Parathyroid adenoma (tissue), 2 donors: ENCODE results near the gene SLC25A21.
"Not testable (repeated sequence)": the region's sequence is repeated elsewhere in the genome, so short reads cannot be mapped to it uniquely, and the experiment has no call there.

Experiments used
- H2AFZ ChIP-seq: fragments of 300-600 bp; sonication (generic); one replicate; pipeline ENCODE4 v1.7.0; 2017; ENCODE audit warnings: antibody characterized with exemption, mild to moderate bottlenecking
- H3K27ac ChIP-seq: fragments of 300-600 bp; sonication (generic); one replicate; pipeline ENCODE4 v1.7.0; 2017
- H3K27me3 ChIP-seq: fragments of 300-600 bp; sonication (generic); one replicate; pipeline ENCODE4 v1.7.0; 2017; ENCODE audit warnings: low read length; ENCODE audit not compliant: control insufficient read depth, insufficient read depth
- H3K36me3 ChIP-seq: fragments of 300-600 bp; sonication (generic); one replicate; pipeline ENCODE4 v1.7.0; 2017; ENCODE audit warnings: low read length; ENCODE audit not compliant: control insufficient read depth, insufficient read depth
- H3K4me1 ChIP-seq: fragments of 300-600 bp; sonication (generic); one replicate; pipeline ENCODE4 v1.7.0; 2017; ENCODE audit warnings: control low read depth
- H3K4me2 ChIP-seq: fragments of 300-600 bp; sonication (generic); one replicate; pipeline ENCODE4 v1.7.0; 2017; ENCODE audit warnings: low read length
- H3K4me3 ChIP-seq: fragments of 300-600 bp; sonication (generic); one replicate; pipeline ENCODE4 v1.7.0; 2017; ENCODE audit warnings: low read depth, low read length
- H3K79me2 ChIP-seq: fragments of 300-600 bp; sonication (generic); one replicate; pipeline ENCODE4 v1.7.0; 2017; ENCODE audit warnings: control low read depth
- H3K9ac ChIP-seq: fragments of 300-600 bp; sonication (generic); one replicate; pipeline ENCODE4 v1.7.0; 2017; ENCODE audit warnings: mild to moderate bottlenecking
- H3K9me3 ChIP-seq: fragments of 300-600 bp; sonication (generic); one replicate; pipeline ENCODE4 v1.7.0; 2017; ENCODE audit warnings: low read length; ENCODE audit not compliant: control insufficient read depth
- CTCF ChIP-seq: fragments of 300-600 bp; sonication (generic); IDR thresholded peaks from one replicate; pipeline ENCODE4 v1.7.0; 2017; ENCODE audit warnings: antibody characterized with exemption, mild to moderate bottlenecking
- donor health status: primary hyperparathyroidism.

SLC25A21 gene

GRCh38 chr14:37195327-37195726 is 22.9 kb upstream of the SLC25A21 start:
- H3K36me3 ChIP-seq = no peaks in the 10 kb centered on the region
- no peak overlapping the region for H3K4me2 ChIP-seq
- H2AFZ ChIP-seq = no peak overlapping the region
- TF ChIP-seq CTCF = no peak
- H3K4me1 ChIP-seq = no peaks in the 10 kb centered on the region
- H3K27ac ChIP-seq = no peak overlapping the region
- H3K4me3 ChIP-seq = no peak overlapping the region
- no peaks in the 10 kb centered on the region for H3K9me3 ChIP-seq
- no peak overlapping the region for H3K9ac ChIP-seq
- no peaks in the 10 kb centered on the region for H3K79me2 ChIP-seq
- H3K27me3 ChIP-seq = no peaks in the 10 kb centered on the region

GRCh38 chr14:37194698-37195097 is 22.3 kb upstream of the SLC25A21 start:
- Histone ChIP-seq H2AFZ (no peak overlapping the region), H3K36me3 (no peaks in the 10 kb centered on the region)

GRCh38 chr14:37189733-37190132 is 17.3 kb upstream of the SLC25A21 start:
- H3K27me3 ChIP-seq, H3K27ac ChIP-seq, H3K4me3 ChIP-seq, H2AFZ ChIP-seq, H3K36me3 ChIP-seq, H3K4me1 ChIP-seq, H3K9me3 ChIP-seq, H3K79me2 ChIP-seq, H3K4me2 ChIP-seq, H3K9ac ChIP-seq: not testable (repeated sequence)

More at GRCh38 chr14:37194698-37195097, 22.3 kb upstream of the SLC25A21 start:
- H3K27me3 ChIP-seq = no peaks in the 10 kb centered on the region
- no peak overlapping the region for H3K4me2 ChIP-seq
- no peak overlapping the region for H3K9ac ChIP-seq
- no peaks in the 10 kb centered on the region for H3K9me3 ChIP-seq
- no peak overlapping the region for H3K4me3 ChIP-seq
- TF ChIP-seq CTCF = no peak
- H3K79me2 ChIP-seq = no peaks in the 10 kb centered on the region
- H3K27ac ChIP-seq = no peak overlapping the region
- no peaks in the 10 kb centered on the region for H3K4me1 ChIP-seq

GRCh38 chr14:37187840-37188577 is 15.6 kb upstream of the SLC25A21 start:
- not testable (repeated sequence) for H3K79me2 ChIP-seq

GRCh38 chr14:37187294-37187693 is 14.9 kb upstream of the SLC25A21 start:
- Histone ChIP-seq H3K36me3 (no peaks in the 10 kb centered on the region), H3K4me3 (no peak overlapping the region), H3K4me2 (no peak overlapping the region), H3K27me3 (no peaks in the 10 kb centered on the region), H3K9me3 (no peaks in the 10 kb centered on the region), H3K9ac (no peak overlapping the region), H3K79me2 (no peaks in the 10 kb centered on the region), H2AFZ (no peak overlapping the region), H3K27ac (no peak overlapping the region), H3K4me1 (no peaks in the 10 kb centered on the region)
- TF ChIP-seq CTCF = no peak

More at GRCh38 chr14:37187840-37188577, 15.6 kb upstream of the SLC25A21 start:
- H3K36me3 ChIP-seq, H3K27me3 ChIP-seq, H3K4me3 ChIP-seq, H3K4me2 ChIP-seq, H3K9me3 ChIP-seq, H3K9ac ChIP-seq, H3K27ac ChIP-seq, H2AFZ ChIP-seq, H3K4me1 ChIP-seq: not testable (repeated sequence)

GRCh38 chr14:37186865-37187264 is 14.5 kb upstream of the SLC25A21 start:
- no peaks in the 10 kb centered on the region for H3K36me3 ChIP-seq
- no peaks in the 10 kb centered on the region for H3K27me3 ChIP-seq
- no peaks in the 10 kb centered on the region for H3K9me3 ChIP-seq
- H3K27ac ChIP-seq = no peak overlapping the region
- H3K4me1 ChIP-seq = no peaks in the 10 kb centered on the region
- H2AFZ ChIP-seq = no peak overlapping the region
- no peak overlapping the region for H3K4me3 ChIP-seq
- no peak overlapping the region for H3K9ac ChIP-seq
- no peak overlapping the region for H3K4me2 ChIP-seq
- no peak for TF ChIP-seq CTCF
- no peaks in the 10 kb centered on the region for H3K79me2 ChIP-seq
